Measurements from ENCODE around the gene GPC3.
A peak's percentile ranks its signal among the peaks of the same experiment; 100 is the strongest.

Gene GPC3

GRCh38 chrX:133865761-133866471, 119.5 kb downstream of the GPC3 start:
- TF ChIP-seq POLR2A (IDR thresholded peaks at IDR 0.05; ENCODE audit: low read depth, low read length) (no peak), TAF1 (IDR thresholded peaks at IDR 0.05; ENCODE audit: borderline replicate concordance, low read depth, low read length) (no peak), POLR2AphosphoS5 (IDR thresholded peaks at IDR 0.05; ENCODE audit: low read depth, low read length) (no peak)
- DNase-seq (ENCODE audit: insufficient read length) (no peak), FAIRE-seq (no peak)

- FAIRE-seq (no peak), DNase-seq (ENCODE audit: insufficient read length) (no peak)
- TF ChIP-seq POLR2AphosphoS5 (IDR thresholded peaks at IDR 0.05; ENCODE audit: low read depth, low read length) (no peak), TAF1 (IDR thresholded peaks at IDR 0.05; ENCODE audit: borderline replicate concordance, low read depth, low read length) (no peak), POLR2A (IDR thresholded peaks at IDR 0.05; ENCODE audit: low read depth, low read length) (no peak)
Observed at GRCh38 chrX:133864236-133864635, 121.2 kb downstream of the GPC3 start.

- DNase-seq (ENCODE audit: insufficient read length) = no peak
- no peak for TF ChIP-seq TAF1 (IDR thresholded peaks at IDR 0.05; ENCODE audit: borderline replicate concordance, low read depth, low read length)
- no peak for TF ChIP-seq POLR2A (IDR thresholded peaks at IDR 0.05; ENCODE audit: low read depth, low read length)
- TF ChIP-seq POLR2AphosphoS5 (IDR thresholded peaks at IDR 0.05; ENCODE audit: low read depth, low read length) = no peak
Observed at GRCh38 chrX:133859860-133860259, 125.5 kb downstream of the GPC3 start.

GRCh38 chrX:133859336-133859735, 126.1 kb downstream of the GPC3 start:
- no peak for DNase-seq (ENCODE audit: insufficient read length)
- TF ChIP-seq TAF1 (IDR thresholded peaks at IDR 0.05; ENCODE audit: borderline replicate concordance, low read depth, low read length) = no peak
- no peak for TF ChIP-seq POLR2A (IDR thresholded peaks at IDR 0.05; ENCODE audit: low read depth, low read length)
- no peak for TF ChIP-seq POLR2AphosphoS5 (IDR thresholded peaks at IDR 0.05; ENCODE audit: low read depth, low read length)
- no peak for FAIRE-seq

More at GRCh38 chrX:133859860-133860259, 125.5 kb downstream of the GPC3 start:
- peak; percentile 65 for FAIRE-seq

- DNase-seq (ENCODE audit: insufficient read length) (no peak), FAIRE-seq (no peak)
- TF ChIP-seq POLR2AphosphoS5 (IDR thresholded peaks at IDR 0.05; ENCODE audit: low read depth, low read length) = no peak
- no peak for TF ChIP-seq TAF1 (IDR thresholded peaks at IDR 0.05; ENCODE audit: borderline replicate concordance, low read depth, low read length)
- no peak for TF ChIP-seq POLR2A (IDR thresholded peaks at IDR 0.05; ENCODE audit: low read depth, low read length)
Observed at GRCh38 chrX:133857640-133858269, 127.6 kb downstream of the GPC3 start.

GRCh38 chrX:133856819-133857218, 128.6 kb downstream of the GPC3 start:
- TF ChIP-seq TAF1 (IDR thresholded peaks at IDR 0.05; ENCODE audit: borderline replicate concordance, low read depth, low read length) (no peak), POLR2AphosphoS5 (IDR thresholded peaks at IDR 0.05; ENCODE audit: low read depth, low read length) (no peak), POLR2A (IDR thresholded peaks at IDR 0.05; ENCODE audit: low read depth, low read length) (no peak)
- FAIRE-seq = no peak
- DNase-seq (ENCODE audit: insufficient read length) = no peak

- DNase-seq (ENCODE audit: insufficient read length) (no peak), FAIRE-seq (no peak)
- TF ChIP-seq POLR2AphosphoS5 (IDR thresholded peaks at IDR 0.05; ENCODE audit: low read depth, low read length) (no peak), POLR2A (IDR thresholded peaks at IDR 0.05; ENCODE audit: low read depth, low read length) (no peak)
Observed at GRCh38 chrX:133854290-133854689, 131.1 kb downstream of the GPC3 start.

GRCh38 chrX:133852837-133853356, 132.5 kb downstream of the GPC3 start:
- TF ChIP-seq POLR2A (IDR thresholded peaks at IDR 0.05; ENCODE audit: low read depth, low read length) (no peak), POLR2AphosphoS5 (IDR thresholded peaks at IDR 0.05; ENCODE audit: low read depth, low read length) (no peak), TAF1 (IDR thresholded peaks at IDR 0.05; ENCODE audit: borderline replicate concordance, low read depth, low read length) (no peak)
- DNase-seq (ENCODE audit: insufficient read length) = no peak
- no peak for FAIRE-seq

GRCh38 chrX:133852401-133852800, 133.0 kb downstream of the GPC3 start:
- TF ChIP-seq TAF1 (IDR thresholded peaks at IDR 0.05; ENCODE audit: borderline replicate concordance, low read depth, low read length) (no peak), POLR2A (IDR thresholded peaks at IDR 0.05; ENCODE audit: low read depth, low read length) (no peak), POLR2AphosphoS5 (IDR thresholded peaks at IDR 0.05; ENCODE audit: low read depth, low read length) (no peak)
- FAIRE-seq = no peak
- DNase-seq (ENCODE audit: insufficient read length) = no peak

GRCh38 chrX:133850399-133850798, 135.0 kb downstream of the GPC3 start:
- TF ChIP-seq POLR2AphosphoS5 (IDR thresholded peaks at IDR 0.05; ENCODE audit: low read depth, low read length) = no peak
- FAIRE-seq = no peak
- no peak for DNase-seq (ENCODE audit: insufficient read length)

GRCh38 chrX:133849676-133850075, 135.7 kb downstream of the GPC3 start:
- FAIRE-seq (no peak), DNase-seq (ENCODE audit: insufficient read length) (no peak)
- TF ChIP-seq POLR2AphosphoS5 (IDR thresholded peaks at IDR 0.05; ENCODE audit: low read depth, low read length) (no peak), TAF1 (IDR thresholded peaks at IDR 0.05; ENCODE audit: borderline replicate concordance, low read depth, low read length) (no peak), POLR2A (IDR thresholded peaks at IDR 0.05; ENCODE audit: low read depth, low read length) (no peak)

GRCh38 chrX:133847340-133847994, 137.9 kb downstream of the GPC3 start:
- no peak for TF ChIP-seq POLR2AphosphoS5 (IDR thresholded peaks at IDR 0.05; ENCODE audit: low read depth, low read length)
- no peak for TF ChIP-seq TAF1 (IDR thresholded peaks at IDR 0.05; ENCODE audit: borderline replicate concordance, low read depth, low read length)
- no peak for TF ChIP-seq POLR2A (IDR thresholded peaks at IDR 0.05; ENCODE audit: low read depth, low read length)
- FAIRE-seq = no peak
- no peak for DNase-seq (ENCODE audit: insufficient read length)
